ENCODE data around the gene MGMT. TPM values are rescaled to one million over a fixed set of nuclear protein-coding genes. Genes with fewer than 3 reads are reported as not detected.
A peak's percentile ranks its signal among the peaks of the same experiment; 100 is the strongest.

MGMT gene
- total RNA-seq, 1 donor from 2014 or later, result 19.6 TPM

GRCh38 chr10:129741978-129742741 lies 275.1 kb downstream of the MGMT start:
- Mint-ChIP-seq H3K4me1 (ENCODE audit: low read depth) (no peaks in the 10 kb centered on the region), H3K36me3 (ENCODE audit: low read depth) (no peaks in the 10 kb centered on the region), H3K4me3 (no peak overlapping the region), H3K27ac (no peak overlapping the region), H3K9me3 (peaks cover 28% of the 10 kb centered on the region), H3K27me3 (ENCODE audit: insufficient read depth) (no peaks in the 10 kb centered on the region)
- DNase-seq (ENCODE audit: low spot score), result no peak
- intact Hi-C loops (cut with micrococcal nuclease), result no loop called here

- DNase-seq (ENCODE audit: low spot score), result no peak
- no peaks in the 10 kb centered on the region for H3K27me3 Mint-ChIP-seq (ENCODE audit: insufficient read depth)
- peaks cover 28% of the 10 kb centered on the region for H3K9me3 Mint-ChIP-seq
- no peaks in the 10 kb centered on the region for H3K36me3 Mint-ChIP-seq (ENCODE audit: low read depth)
- H3K4me3 Mint-ChIP-seq, result no peak overlapping the region
- intact Hi-C loops (cut with micrococcal nuclease), result no loop called here
- no peaks in the 10 kb centered on the region for H3K4me1 Mint-ChIP-seq (ENCODE audit: low read depth)
- no peak overlapping the region for H3K27ac Mint-ChIP-seq
These were observed 275.9 kb downstream of the MGMT start for GRCh38 chr10:129742742-129743550.

- Mint-ChIP-seq H3K27me3 (ENCODE audit: insufficient read depth) (no peaks in the 10 kb centered on the region), H3K9me3 (peaks cover 31% of the 10 kb centered on the region), H3K4me3 (no peak overlapping the region), H3K36me3 (ENCODE audit: low read depth) (no peaks in the 10 kb centered on the region), H3K4me1 (ENCODE audit: low read depth) (no peaks in the 10 kb centered on the region), H3K27ac (no peak overlapping the region)
- intact Hi-C loops (cut with micrococcal nuclease), result no loop called here
- no peak for DNase-seq (ENCODE audit: low spot score)
These were observed 276.7 kb downstream of the MGMT start for GRCh38 chr10:129743738-129744133.

- peaks cover 31% of the 10 kb centered on the region for H3K9me3 Mint-ChIP-seq
- intact Hi-C loops (cut with micrococcal nuclease), result no loop called here
- H3K27me3 Mint-ChIP-seq (ENCODE audit: insufficient read depth), result no peaks in the 10 kb centered on the region
- H3K4me1 Mint-ChIP-seq (ENCODE audit: low read depth), result no peaks in the 10 kb centered on the region
- no peak overlapping the region for H3K27ac Mint-ChIP-seq
- no peak overlapping the region for H3K4me3 Mint-ChIP-seq
- H3K36me3 Mint-ChIP-seq (ENCODE audit: low read depth), result no peaks in the 10 kb centered on the region
- DNase-seq (ENCODE audit: low spot score), result no peak
These were observed 277.4 kb downstream of the MGMT start for GRCh38 chr10:129744134-129745111.

GRCh38 chr10:129745186-129745750 lies 278.2 kb downstream of the MGMT start:
- no peaks in the 10 kb centered on the region for H3K27me3 Mint-ChIP-seq (ENCODE audit: insufficient read depth)
- no peak for DNase-seq (ENCODE audit: low spot score)
- H3K4me1 Mint-ChIP-seq (ENCODE audit: low read depth), result no peaks in the 10 kb centered on the region
- H3K36me3 Mint-ChIP-seq (ENCODE audit: low read depth), result no peaks in the 10 kb centered on the region
- intact Hi-C loops (cut with micrococcal nuclease), result no loop called here
- no peak overlapping the region for H3K27ac Mint-ChIP-seq
- H3K9me3 Mint-ChIP-seq, result peaks cover 26% of the 10 kb centered on the region
- H3K4me3 Mint-ChIP-seq, result no peak overlapping the region

GRCh38 chr10:129754211-129755050 lies 287.4 kb downstream of the MGMT start:
- no peak overlapping the region for H3K27ac Mint-ChIP-seq
- peaks cover 13% of the 10 kb centered on the region for H3K4me1 Mint-ChIP-seq (ENCODE audit: low read depth)
- no peak overlapping the region for H3K4me3 Mint-ChIP-seq
- no peaks in the 10 kb centered on the region for H3K36me3 Mint-ChIP-seq (ENCODE audit: low read depth)
- peaks cover 35% of the 10 kb centered on the region for H3K9me3 Mint-ChIP-seq
- intact Hi-C loops (cut with micrococcal nuclease), result no loop called here
- no peaks in the 10 kb centered on the region for H3K27me3 Mint-ChIP-seq (ENCODE audit: insufficient read depth)
- no peak for DNase-seq (ENCODE audit: low spot score)

- intact Hi-C loops (cut with micrococcal nuclease), result no loop called here
- H3K9me3 Mint-ChIP-seq, result peaks cover 32% of the 10 kb centered on the region
- H3K27ac Mint-ChIP-seq, result no peak overlapping the region
- no peak for DNase-seq (ENCODE audit: low spot score)
- no peaks in the 10 kb centered on the region for H3K36me3 Mint-ChIP-seq (ENCODE audit: low read depth)
- no peak overlapping the region for H3K4me3 Mint-ChIP-seq
- no peaks in the 10 kb centered on the region for H3K27me3 Mint-ChIP-seq (ENCODE audit: insufficient read depth)
- peaks cover 13% of the 10 kb centered on the region for H3K4me1 Mint-ChIP-seq (ENCODE audit: low read depth)
These were observed 288.1 kb downstream of the MGMT start for GRCh38 chr10:129755158-129755591.

- intact Hi-C loops (cut with micrococcal nuclease), result no loop called here
- DNase-seq (ENCODE audit: low spot score), result no peak
- peaks cover 13% of the 10 kb centered on the region for H3K4me1 Mint-ChIP-seq (ENCODE audit: low read depth)
- H3K4me3 Mint-ChIP-seq, result no peak overlapping the region
- peaks cover 29% of the 10 kb centered on the region for H3K9me3 Mint-ChIP-seq
- no peaks in the 10 kb centered on the region for H3K36me3 Mint-ChIP-seq (ENCODE audit: low read depth)
- H3K27me3 Mint-ChIP-seq (ENCODE audit: insufficient read depth), result no peaks in the 10 kb centered on the region
- no peak overlapping the region for H3K27ac Mint-ChIP-seq
These were observed 288.6 kb downstream of the MGMT start for GRCh38 chr10:129755621-129756020.

- Mint-ChIP-seq H3K36me3 (ENCODE audit: low read depth) (no peaks in the 10 kb centered on the region), H3K27me3 (ENCODE audit: insufficient read depth) (no peaks in the 10 kb centered on the region), H3K9me3 (peaks cover 17% of the 10 kb centered on the region), H3K27ac (no peak overlapping the region), H3K4me3 (peak overlapping the region; percentile 47), H3K4me1 (ENCODE audit: low read depth) (peaks cover 13% of the 10 kb centered on the region)
- intact Hi-C loops (cut with micrococcal nuclease), result no loop called here
- DNase-seq (ENCODE audit: low spot score), result no peak
These were observed 290.2 kb downstream of the MGMT start for GRCh38 chr10:129756912-129757901.

GRCh38 chr10:129758207-129759021 lies 291.4 kb downstream of the MGMT start:
- no peak overlapping the region for H3K27ac Mint-ChIP-seq
- intact Hi-C loops (cut with micrococcal nuclease), result no loop called here
- no peaks in the 10 kb centered on the region for H3K36me3 Mint-ChIP-seq (ENCODE audit: low read depth)
- H3K4me1 Mint-ChIP-seq (ENCODE audit: low read depth), result peaks cover 13% of the 10 kb centered on the region
- H3K4me3 Mint-ChIP-seq, result no peak overlapping the region
- H3K27me3 Mint-ChIP-seq (ENCODE audit: insufficient read depth), result no peaks in the 10 kb centered on the region
- no peak for DNase-seq (ENCODE audit: low spot score)
- peaks cover 7% of the 10 kb centered on the region for H3K9me3 Mint-ChIP-seq

Data from activated T-helper 1 cell treated with anti-CD3 and anti-CD28 coated beads, Interleukin-12 subunit alpha, Interleukin-12 subunit beta, Interleukin-2, Interleukin-4 antibody, amounts not matched to agents 30 ng/mL and 10 ng/mL and 1 ng/mL, durations not matched to agents 14 hours and 24 hours and 36 hours (primary cell).